CD4-positive, alpha-beta T cell treated with Interleukin-15 for 4 hours (primary cell): Measurements from ENCODE around the gene ALAS1.

Source experiments
- DNase-seq: peaks from one replicate; pipeline ENCODE4 v3.0.0-alpha.2; 2020; ENCODE audit warnings: low spot score

ALAS1 gene

DNA sequence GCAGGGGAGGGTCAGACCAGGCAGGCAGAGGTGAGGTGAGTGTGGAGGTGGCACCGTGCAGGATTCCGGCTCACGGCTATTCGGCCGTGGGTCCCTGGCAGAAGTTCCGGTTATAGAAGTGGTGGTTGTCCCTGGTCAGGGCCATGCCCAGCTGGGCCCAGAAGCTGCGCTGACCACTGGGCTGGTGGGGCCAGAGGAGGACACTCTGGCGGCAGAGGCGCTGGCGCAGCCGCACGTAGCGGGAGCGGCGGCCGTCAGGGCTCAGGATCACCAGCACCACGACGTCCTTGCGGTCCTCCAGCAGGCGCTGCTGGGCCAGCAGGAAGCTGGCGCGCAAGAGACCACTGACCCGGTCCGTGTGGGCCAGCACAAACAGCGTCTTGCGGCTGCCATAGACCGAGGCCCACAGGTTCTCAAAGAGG lies 23.2 kb downstream of the ALAS1 start:
- DNase-seq, result no peak

DNA sequence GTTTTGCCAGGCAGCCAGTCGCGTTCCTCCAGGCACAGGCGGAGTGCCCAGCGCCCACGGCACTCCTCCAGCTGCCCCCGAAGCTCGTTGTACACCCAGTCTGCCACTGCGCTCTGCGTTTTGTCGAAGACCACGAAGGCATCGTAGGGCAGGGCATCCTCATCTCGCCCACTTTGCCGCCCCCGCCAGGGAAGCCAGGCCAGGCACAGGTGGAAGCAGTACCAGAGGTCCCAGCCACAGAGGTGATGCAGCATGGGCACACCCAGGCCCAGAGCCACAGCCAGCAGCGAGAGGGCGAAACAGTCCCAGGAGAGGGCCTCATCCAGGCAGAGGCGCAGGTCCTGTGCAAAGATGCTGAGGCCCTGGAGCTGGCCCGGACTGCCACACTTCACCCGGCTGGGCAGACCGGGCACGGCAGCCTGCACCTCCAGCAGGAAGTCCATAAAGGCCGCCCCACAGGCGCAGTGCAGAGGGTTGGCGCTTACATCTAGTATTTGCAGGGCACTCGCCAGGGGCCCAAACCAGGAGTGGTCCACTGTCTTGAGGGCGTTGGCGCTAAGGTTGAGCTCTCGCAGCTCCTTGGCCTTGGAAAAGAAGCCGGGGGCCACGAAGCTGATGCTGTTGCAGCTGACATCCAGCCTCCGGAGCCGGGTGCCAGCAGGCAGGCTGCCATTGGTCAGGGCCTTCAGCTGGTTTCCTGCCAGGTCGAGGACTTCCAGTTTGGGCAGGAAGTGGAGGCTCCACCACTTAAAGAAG lies 23.8 kb downstream of the ALAS1 start:
- peak; percentile 69 for DNase-seq

DNA sequence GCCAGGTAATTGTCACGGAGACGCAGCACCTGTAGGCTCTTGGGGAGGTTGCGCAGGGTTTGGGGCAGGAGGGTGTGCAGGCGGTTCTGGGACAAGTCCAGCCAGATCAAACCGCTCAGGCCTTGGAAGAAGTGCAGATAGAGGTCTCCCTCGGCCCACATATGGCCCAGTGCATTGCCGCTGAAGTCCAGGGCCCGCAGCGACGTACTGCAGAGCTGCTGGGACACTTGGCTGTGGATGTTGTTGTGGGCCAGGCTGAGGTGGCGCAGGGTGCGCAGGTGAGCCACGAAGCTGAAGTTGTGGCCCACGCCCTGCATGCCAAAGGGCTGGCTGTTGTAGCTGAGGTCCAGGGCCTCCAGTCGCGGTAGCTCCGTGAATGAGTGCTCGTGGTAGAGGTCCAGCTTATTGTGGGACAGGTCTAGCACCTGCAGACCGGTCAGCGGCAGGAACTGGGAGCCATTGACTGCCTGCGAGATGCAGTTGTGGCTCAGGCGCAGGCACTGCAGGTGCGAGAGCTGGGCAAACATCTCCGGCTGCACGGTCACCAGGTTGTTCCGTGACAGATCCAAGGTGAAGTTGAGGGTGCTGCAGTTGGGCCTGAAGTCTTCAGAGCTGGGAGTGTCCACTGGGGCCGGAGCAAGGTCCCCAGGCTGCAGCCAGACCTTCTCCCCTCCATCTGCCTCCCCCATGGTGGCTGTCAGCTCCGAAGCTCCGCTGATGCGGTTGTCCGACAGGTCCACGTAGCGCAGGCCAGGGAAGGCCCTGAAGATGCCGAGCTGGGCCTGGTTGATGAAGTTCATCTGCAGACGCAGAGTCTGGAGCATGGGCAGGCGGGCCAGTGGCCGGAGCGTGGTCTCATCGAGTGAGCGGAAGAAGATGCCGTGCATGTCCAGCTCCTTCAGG lies 24.6 kb downstream of the ALAS1 start:
- DNase-seq, result no peak

DNA sequence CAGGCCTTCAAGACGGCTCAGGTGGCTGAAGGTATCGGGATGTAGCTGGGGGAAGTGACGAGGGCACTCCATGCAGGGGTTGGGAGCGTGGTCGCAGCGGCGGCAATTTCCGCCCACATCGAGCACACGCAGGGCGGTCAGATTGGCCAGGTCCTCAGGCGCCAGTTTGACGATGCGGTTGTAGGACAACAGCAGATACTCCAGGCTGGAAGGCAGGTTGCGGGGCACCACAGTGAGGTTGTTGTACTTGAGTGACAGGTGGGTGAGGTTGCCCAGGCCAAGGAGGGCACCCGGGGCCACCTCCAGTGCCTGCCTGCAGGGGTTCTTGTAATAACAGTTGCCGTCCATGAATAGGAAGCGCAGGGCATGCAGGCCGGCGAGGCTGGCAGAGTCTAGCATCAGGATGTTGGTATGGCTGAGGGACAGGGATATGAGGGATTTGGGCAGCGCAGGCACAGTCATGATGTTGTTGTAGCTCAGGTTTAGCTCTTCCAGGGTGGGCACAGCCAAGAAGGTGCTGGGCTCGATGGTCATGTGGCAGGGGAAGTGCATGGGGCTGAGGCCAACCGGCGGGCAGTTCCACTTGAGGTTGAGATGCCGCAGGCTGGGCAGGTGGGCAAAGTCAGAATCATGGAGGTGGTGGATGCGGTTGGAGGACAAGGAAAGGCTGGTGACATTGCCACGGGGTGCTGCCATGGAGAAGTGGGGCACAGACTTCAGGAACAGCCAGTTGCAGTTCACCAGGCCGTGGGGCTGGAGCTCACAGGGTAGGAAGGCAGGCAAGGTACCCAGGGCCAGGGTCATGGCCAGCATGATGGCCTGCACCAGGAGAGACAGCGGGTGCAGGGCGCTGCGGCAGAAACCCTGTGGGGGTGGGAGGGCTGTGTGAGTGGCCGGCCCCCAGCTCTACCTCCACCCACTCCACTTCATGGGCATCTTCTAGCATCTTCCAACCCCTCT lies 25.8 kb downstream of the ALAS1 start:
- no peak for DNase-seq

DNA sequence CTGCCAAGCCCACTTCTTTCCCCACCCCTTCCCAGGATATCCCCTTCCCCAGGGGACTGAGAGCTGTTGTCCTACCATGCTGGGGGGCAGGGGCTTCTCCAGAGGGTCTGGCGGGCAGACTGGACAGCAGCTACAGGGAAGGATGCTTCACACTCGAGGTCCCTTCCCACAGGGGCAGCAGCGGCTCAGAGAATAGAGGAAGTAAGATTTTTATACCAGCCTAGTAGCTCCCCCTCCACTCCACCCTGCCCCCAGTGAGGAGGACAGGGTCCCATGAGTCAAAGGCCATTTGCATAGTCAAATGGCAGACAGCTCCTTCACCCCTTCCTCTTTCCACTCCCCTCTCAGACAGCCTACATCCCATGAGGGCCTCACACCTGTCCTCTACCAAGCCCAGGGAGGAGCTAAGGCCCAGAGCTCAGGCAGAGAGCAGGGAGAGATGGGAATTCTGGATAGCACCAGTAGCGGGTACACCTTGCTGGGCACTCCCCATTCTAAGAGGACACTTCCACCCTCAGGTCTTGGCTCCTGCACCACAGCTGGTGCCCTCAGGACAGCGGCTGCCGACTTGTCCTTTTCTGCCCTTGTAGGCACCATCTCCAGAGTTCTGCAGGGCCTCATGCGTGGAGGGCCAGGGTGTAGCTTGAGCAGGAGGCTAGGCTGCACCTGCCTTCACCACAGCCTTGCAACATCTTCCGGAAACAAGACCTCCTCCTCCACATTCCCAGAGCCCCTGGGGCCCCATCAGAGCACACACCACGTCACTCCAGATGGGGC lies 27.7 kb downstream of the ALAS1 start, which contains the start of gene TLR9:
Gene TLR9, minus strand, starts transcription at position 194 of the 777 bp plus-strand sequence. Its CDS starts 116 bp downstream, at position 78.
- no peak for DNase-seq

DNA sequence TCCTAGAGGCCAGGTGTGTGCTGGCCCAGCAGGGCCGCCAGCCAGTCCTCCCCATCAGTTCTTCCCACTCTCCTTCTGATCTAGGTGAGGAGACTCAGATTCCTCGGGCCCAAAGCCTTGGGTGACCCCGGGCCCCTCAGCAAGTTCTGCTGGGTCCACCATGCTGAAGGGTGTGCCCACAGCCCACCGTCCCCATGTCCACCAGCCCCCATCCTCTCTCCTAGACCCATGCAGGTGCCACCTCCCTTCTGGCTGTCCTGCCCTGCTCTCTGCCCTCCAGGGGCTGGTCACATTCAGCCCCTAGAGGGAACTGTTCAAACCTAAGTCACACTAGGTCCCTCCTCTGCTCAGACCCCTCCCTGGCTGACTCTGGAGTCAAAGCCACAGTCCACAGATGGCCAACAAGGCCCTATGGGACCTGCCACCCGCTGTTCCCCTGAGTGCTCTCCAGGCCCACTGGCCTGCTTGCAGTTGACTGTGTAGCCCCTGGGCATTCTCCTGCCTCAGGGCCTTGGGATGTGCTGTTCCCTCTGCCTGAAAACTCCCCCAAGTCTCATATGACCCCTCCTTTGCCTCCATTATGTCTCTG lies 28.4 kb downstream of the ALAS1 start:
- no peak for DNase-seq

- no peak for DNase-seq
Observed at GRCh38 chr3:52227117-52227516, 29.2 kb downstream of the ALAS1 start.

GRCh38 chr3:52227766-52228165 lies 29.8 kb downstream of the ALAS1 start:
- no peak for DNase-seq

DNA sequence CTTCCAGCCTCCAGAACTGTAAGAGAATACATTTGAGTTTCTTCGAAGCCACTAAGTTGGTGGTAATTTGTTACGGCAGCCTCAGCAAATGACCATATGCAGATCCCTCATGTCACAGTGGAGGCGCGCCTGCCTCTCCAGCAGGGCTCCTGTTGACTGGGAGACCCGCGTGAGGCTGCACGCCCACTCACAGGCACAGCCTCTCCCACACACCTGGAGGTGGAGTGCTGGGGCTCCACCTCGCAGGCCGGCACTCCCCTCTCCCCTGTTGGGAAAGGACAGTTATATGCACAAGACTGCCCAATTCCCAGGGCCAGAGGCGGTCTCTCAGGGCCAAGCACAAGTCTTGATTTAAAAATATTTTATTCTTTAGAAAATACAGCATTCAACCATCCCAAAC lies 30.3 kb downstream of the ALAS1 start:
- no peak for DNase-seq

GRCh38 chr3:52228751-52229291 lies 30.9 kb downstream of the ALAS1 start:
- no peak for DNase-seq

DNA sequence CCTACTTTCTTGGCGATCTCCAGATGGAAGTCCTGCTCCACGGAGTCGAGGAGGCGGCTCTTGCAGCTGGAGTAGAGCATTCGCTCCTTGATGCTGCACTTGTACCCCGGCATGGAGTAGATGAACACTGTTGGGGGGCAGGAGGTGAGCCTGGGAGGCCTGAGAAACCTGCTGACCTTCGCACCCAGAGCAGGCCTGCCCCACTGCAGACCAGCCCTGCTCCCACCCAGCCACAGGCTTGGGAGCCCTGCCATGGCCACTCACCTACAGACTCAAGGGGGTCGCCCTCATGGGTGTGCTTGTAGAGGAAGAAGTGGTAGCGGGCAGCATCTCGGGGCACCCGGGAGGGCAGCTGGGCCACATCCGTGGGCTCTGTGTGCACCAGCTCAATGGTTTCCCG lies 31.7 kb downstream of the ALAS1 start:
- DNase-seq, result no peak

GRCh38 chr3:52230461-52230860 lies 32.5 kb downstream of the ALAS1 start:
- no peak for DNase-seq

DNA sequence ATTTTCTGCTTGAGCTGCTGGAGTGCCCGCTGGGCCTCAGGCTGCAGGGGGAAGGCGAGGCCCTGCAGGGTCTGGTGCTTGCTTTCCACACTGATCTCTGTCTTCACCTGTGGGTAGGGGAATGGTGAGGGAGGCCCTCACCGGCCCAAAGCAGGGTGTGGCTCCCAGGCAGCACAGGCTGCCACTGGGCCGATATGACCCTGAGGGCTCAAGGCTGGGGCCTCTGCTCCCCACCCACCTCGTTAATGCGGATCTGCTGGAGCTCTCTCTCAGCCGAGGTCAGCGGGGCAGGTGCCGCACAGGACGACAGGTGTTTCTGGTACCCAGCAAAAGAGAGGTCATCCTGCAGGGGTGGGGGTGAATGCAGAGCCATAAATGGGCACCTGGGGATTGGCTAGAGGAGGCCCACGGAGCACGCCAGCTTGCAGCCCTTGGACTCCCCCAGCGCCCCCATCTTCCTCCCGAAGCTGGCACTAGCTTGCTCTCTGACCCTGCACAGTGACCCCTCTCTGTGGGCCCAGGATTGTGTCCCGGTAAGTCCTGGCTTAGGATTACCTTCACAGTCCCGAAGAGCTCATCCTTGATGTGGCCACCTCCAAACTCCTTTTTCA lies 33.0 kb downstream of the ALAS1 start:
- no peak for DNase-seq

- DNase-seq, result peak; percentile 86
Observed at GRCh38 chr3:52231502-52232278, 33.7 kb downstream of the ALAS1 start.

DNA sequence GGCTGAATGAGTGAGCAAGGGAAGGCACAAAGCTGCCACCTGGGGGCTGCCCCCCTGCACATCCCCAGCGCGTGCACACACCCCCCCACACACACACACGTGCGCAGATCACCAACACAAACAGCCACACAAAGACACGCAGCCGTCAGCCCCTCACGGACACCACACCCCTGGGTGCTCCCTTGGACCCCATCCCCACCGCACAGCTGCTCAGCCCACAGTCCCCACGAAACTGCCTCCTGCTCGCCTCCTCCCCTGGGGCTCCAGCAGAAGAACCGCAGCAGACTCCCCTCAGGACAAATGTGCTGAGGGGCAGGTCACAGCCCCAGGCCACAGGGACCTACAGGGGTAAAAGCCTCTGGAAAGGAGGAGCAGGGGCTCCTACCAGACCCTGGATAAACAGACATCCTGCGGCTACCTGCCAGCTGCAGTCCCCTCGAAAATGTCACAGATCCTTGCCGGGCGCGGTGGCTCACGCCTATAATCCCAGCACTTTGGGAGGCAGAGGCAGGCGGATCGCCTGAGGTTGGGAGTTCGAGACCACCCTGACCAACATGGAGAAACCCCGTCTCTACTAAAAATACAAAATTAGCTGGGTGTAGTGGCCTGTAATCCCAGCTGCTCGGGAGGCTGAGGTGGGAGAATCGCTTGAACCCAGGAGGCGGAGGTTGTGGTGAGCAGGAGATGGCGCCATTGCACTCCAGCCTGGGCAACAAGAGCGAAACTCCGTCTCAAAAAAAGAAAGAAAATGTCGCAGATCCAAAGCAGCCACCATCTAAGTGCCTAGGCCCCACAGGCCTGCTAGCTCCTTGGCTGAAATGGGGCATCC lies 34.5 kb downstream of the ALAS1 start:
- DNase-seq, result no peak

DNA sequence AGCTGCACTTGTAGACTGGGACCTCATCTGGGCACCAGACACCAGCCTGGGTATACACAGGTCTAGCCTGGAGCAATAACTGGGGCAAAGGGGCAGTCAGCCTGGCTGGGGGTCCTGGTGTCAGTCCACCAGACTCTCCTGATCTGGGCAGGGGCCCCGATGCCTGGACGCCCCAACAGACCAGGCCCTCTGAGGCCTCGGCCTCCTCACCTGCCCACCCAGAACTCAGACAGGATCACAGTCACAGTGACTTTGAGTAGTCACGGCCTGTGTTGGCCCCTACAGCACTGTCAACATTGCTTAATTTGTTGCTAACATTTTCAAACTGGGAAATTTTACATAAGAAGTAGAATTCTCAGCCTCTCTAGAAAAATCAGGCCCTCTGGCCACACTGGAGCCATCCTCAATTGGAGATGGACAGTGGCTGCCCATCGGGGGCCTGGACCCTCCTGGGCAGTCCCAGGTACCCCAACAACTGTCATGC lies 35.2 kb downstream of the ALAS1 start:
- no peak for DNase-seq

- DNase-seq, result no peak
Observed at GRCh38 chr3:52233968-52234367, 36.0 kb downstream of the ALAS1 start.
